HG02588 (cell line): ENCODE measurements around the gene OPCML.

Source experiments
- ATAC-seq: cut with Tn5 transposase; IDR thresholded peaks from one replicate; pipeline ENCODE4 v1.9.1; 2021; ENCODE audit warnings: mild to moderate bottlenecking, moderate library complexity; ENCODE audit not compliant: unreplicated experiment

Gene OPCML

GRCh38 chr11:133362156-133362555 is 170.1 kb downstream of the OPCML start:
- no peak for ATAC-seq

- no peak for ATAC-seq
Observed at GRCh38 chr11:133361689-133361994, 170.7 kb downstream of the OPCML start.

GRCh38 chr11:133360860-133361688 is 171.2 kb downstream of the OPCML start:
- ATAC-seq: no peak

- ATAC-seq: no peak
Observed at GRCh38 chr11:133355095-133355494, 177.2 kb downstream of the OPCML start.

GRCh38 chr11:133354069-133354468 is 178.2 kb downstream of the OPCML start:
- no peak for ATAC-seq

- no peak for ATAC-seq
Observed at GRCh38 chr11:133350045-133350444, 182.3 kb downstream of the OPCML start.

GRCh38 chr11:133347988-133348387 is 184.3 kb downstream of the OPCML start:
- no peak for ATAC-seq

- ATAC-seq: no peak
Observed at GRCh38 chr11:133346137-133346536, 186.2 kb downstream of the OPCML start.

GRCh38 chr11:133343951-133344350 is 188.3 kb downstream of the OPCML start:
- ATAC-seq: no peak

GRCh38 chr11:133339495-133340140 is 192.7 kb downstream of the OPCML start:
- no peak for ATAC-seq

GRCh38 chr11:133338588-133338987 is 193.7 kb downstream of the OPCML start:
- ATAC-seq: no peak

- ATAC-seq: no peak
Observed at GRCh38 chr11:133337951-133338418, 194.3 kb downstream of the OPCML start.

- ATAC-seq: no peak
Observed at GRCh38 chr11:133337193-133337592, 195.1 kb downstream of the OPCML start.

- ATAC-seq: no peak
Observed at GRCh38 chr11:133331031-133331430, 201.3 kb downstream of the OPCML start.

- no peak for ATAC-seq
Observed at GRCh38 chr11:133326849-133327248, 205.5 kb downstream of the OPCML start.

GRCh38 chr11:133326332-133326731 is 206.0 kb downstream of the OPCML start:
- no peak for ATAC-seq

- ATAC-seq: no peak
Observed at GRCh38 chr11:133325711-133326110, 206.6 kb downstream of the OPCML start.

- ATAC-seq: no peak
Observed at GRCh38 chr11:133323354-133323753, 208.9 kb downstream of the OPCML start.

- ATAC-seq: no peak
Observed at GRCh38 chr11:133318221-133318620, 214.1 kb downstream of the OPCML start.

- no peak for ATAC-seq
Observed at GRCh38 chr11:133311230-133311629, 221.1 kb downstream of the OPCML start.

- ATAC-seq: no peak
Observed at GRCh38 chr11:133306019-133306418, 226.3 kb downstream of the OPCML start.

GRCh38 chr11:133305208-133305956 is 226.9 kb downstream of the OPCML start:
- no peak for ATAC-seq
